Hepatocyte (in vitro differentiated cells): ENCODE measurements around the gene DHX57. TPM values are rescaled to one million over a fixed set of nuclear protein-coding genes. Genes with fewer than 3 reads are reported as not detected.
A peak's percentile ranks its signal among the peaks of the same experiment; 100 is the strongest.

Experiments
- DNase-seq: peaks from one replicate; pipeline ENCODE4 v3.0.0-alpha.2; 2016; ENCODE audit warnings: low spot score
- H2AFZ ChIP-seq: fragments of 200-600 bp; sonication (generic); 2 replicates; pipeline ENCODE4 v1.6.0; 2016; ENCODE audit warnings: antibody characterized with exemption, mild to moderate bottlenecking
- H3K27ac ChIP-seq: fragments of 200-600 bp; sonication (generic); 2 replicates; pipeline ENCODE4 v1.5.1; 2016; ENCODE audit warnings: mild to moderate bottlenecking
- H3K27me3 ChIP-seq: fragments of 200-600 bp; sonication (generic); 2 replicates; pipeline ENCODE4 v1.6.1; 2016
- H3K36me3 ChIP-seq: fragments of 200-600 bp; sonication (generic); replicated peaks from 2 replicates; pipeline ENCODE4 v1.5.1; 2016; ENCODE audit warnings: low read depth; ENCODE audit not compliant: insufficient read depth
- H3K4me1 ChIP-seq: fragments of 200-600 bp; sonication (generic); 2 replicates; pipeline ENCODE4 v1.5.1; 2016; ENCODE audit warnings: mild to moderate bottlenecking, moderate library complexity; ENCODE audit not compliant: insufficient read depth
- H3K4me2 ChIP-seq: fragments of 200-600 bp; sonication (generic); 2 replicates; pipeline ENCODE4 v1.6.0; 2016
- H3K4me3 ChIP-seq: fragments of 200-600 bp; sonication (generic); 2 replicates; pipeline ENCODE4 v1.5.1; 2016; ENCODE audit warnings: mild to moderate bottlenecking
- H3K79me2 ChIP-seq: fragments of 200-600 bp; sonication (generic); 2 replicates; pipeline ENCODE4 v1.6.0; 2017; ENCODE audit warnings: mild to moderate bottlenecking
- H3K9me2 ChIP-seq: fragments of 200-600 bp; sonication (generic); replicated peaks from 2 replicates; pipeline ENCODE4 v1.6.0; 2017; ENCODE audit warnings: mild to moderate bottlenecking; ENCODE audit not compliant: insufficient read depth
- H3K9me3 ChIP-seq: fragments of 200-600 bp; sonication (generic); 2 replicates; pipeline ENCODE4 v1.5.1; 2016; ENCODE audit warnings: low read depth, mild to moderate bottlenecking
- H4K20me1 ChIP-seq: fragments of 200-600 bp; sonication (generic); 2 replicates; pipeline ENCODE4 v1.6.0; 2016; ENCODE audit warnings: mild to moderate bottlenecking; ENCODE audit not compliant: insufficient read depth, poor library complexity, severe bottlenecking
- CTCF ChIP-seq: fragments of 200-600 bp; sonication (generic); IDR thresholded peaks from 2 replicates; pipeline ENCODE4 v1.5.1; 2016; ENCODE audit warnings: antibody characterized with exemption, mild to moderate bottlenecking; ENCODE audit not compliant: poor library complexity
- EZH2 ChIP-seq: fragments of 200-600 bp; sonication (generic); IDR thresholded peaks from 2 replicates; pipeline ENCODE4 v1.6.1; 2016; ENCODE audit warnings: antibody characterized with exemption, mild to moderate bottlenecking, borderline replicate concordance
- EZH2phosphoT487 ChIP-seq: fragments of 200-600 bp; sonication (generic); IDR thresholded peaks from one replicate; pipeline ENCODE4 v1.6.1; 2018; ENCODE audit warnings: antibody characterized with exemption, mild to moderate bottlenecking, low read depth, moderate library complexity; ENCODE audit not compliant: unreplicated experiment, severe bottlenecking
- WGBS: methylation state at CpG from one replicate; pipeline ENCODE4 v1.1.6; 2016; ENCODE audit warnings: low lambda C conversion rate; ENCODE audit errors: missing lambda C conversion rate; 5-methylcytosine and 5-hydroxymethylcytosine counted together
- polyA plus RNA-seq: library from polyadenylated mRNA; unstranded; fragments of >200 nt; fragmentation: Nextera tagmentation; extraction: Ambion mirVana; gene quantifications from 2 replicates; pipeline ENCODE4 v1.2.1, GENCODE V29; 2016
- total RNA-seq: library from RNA; depleted of rRNA; stranded (reverse); fragments of >200 nt; gene quantifications from 2 replicates; pipeline ENCODE4 v1.2.3, GENCODE V29; 2014

DHX57 gene
- total and polyA plus RNA-seq, 2 experiments from 2014 or later = 7.0 to 19.4 TPM

DNA sequence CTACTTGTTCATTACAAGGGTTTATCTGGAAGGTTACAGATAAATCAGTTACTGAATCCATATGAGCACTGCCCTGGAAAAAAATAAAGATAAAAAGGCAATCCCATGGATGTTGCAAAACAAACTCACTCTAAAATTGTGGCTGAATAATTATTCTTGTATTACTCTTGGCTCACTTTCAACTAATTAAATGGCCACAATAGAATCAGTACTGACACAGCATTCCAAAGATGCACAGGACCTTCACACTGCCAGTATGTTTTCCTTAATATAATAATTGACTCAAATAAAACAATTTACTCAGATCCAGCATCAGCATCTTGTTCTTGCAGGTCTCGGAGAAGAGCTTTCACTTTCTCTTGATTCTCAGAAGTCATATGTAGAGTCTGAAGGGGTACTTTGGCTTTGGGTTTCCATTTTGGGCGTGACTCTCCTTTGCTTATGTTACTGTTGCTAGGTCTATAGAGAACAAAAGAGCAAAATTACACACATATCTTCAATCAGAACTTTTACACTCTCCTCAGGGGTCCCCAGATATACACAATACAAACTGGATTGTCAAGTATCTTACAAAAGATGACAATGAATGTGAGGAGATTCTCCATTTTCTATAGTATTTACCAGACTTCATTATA is 12.6 kb downstream of the DHX57 start:
- Histone ChIP-seq H3K27ac (no peak overlapping the region), H3K9me3 (no peaks in the 10 kb centered on the region), H3K27me3 (no peaks in the 10 kb centered on the region), H3K4me3 (no peak overlapping the region), H3K79me2 (no peaks in the 10 kb centered on the region), H3K9me2 (no peaks in the 10 kb centered on the region), H4K20me1 (no peaks in the 10 kb centered on the region), H3K4me1 (peaks cover 9% of the 10 kb centered on the region), H3K4me2 (peak overlapping the region; percentile 64), H2AFZ (no peak overlapping the region), H3K36me3 (no peaks in the 10 kb centered on the region)
- 77% methylated on average over 2 of the region's 2 CpGs for WGBS
- TF ChIP-seq EZH2phosphoT487 (no peak), EZH2 (no peak), CTCF (no peak)
- no peak for DNase-seq

DNA sequence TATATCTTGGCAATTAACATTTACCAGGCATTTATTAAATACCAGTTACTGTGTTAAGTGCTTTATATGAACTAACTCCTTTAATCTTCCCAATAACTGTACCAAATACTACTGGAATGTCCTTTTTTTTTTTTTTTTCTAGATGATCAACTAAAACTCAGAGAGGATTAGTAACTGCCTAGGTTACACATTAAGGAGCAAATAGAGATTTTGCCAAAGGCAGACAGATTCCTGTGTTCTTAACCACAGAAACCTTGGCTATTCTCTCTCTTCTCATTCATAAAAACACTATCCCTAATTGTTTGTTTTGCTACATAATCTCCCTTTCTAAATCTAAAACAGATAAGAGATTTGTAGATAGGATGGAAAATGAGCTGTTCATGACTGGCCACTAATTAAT is 13.3 kb downstream of the DHX57 start:
- peak overlapping the region; percentile 46 for H3K4me2 ChIP-seq
- peaks cover 9% of the 10 kb centered on the region for H3K4me1 ChIP-seq
- H3K4me3 ChIP-seq = no peak overlapping the region
- no peaks in the 10 kb centered on the region for H3K9me3 ChIP-seq
- no peaks in the 10 kb centered on the region for H3K27me3 ChIP-seq
- no peaks in the 10 kb centered on the region for H4K20me1 ChIP-seq
- peak overlapping the region; percentile 35 for H3K27ac ChIP-seq
- TF ChIP-seq EZH2 = no peak
- no peak for DNase-seq
- H3K36me3 ChIP-seq = no peaks in the 10 kb centered on the region
- no peaks in the 10 kb centered on the region for H3K9me2 ChIP-seq
- H3K79me2 ChIP-seq = no peaks in the 10 kb centered on the region
- H2AFZ ChIP-seq = no peak overlapping the region

DNA sequence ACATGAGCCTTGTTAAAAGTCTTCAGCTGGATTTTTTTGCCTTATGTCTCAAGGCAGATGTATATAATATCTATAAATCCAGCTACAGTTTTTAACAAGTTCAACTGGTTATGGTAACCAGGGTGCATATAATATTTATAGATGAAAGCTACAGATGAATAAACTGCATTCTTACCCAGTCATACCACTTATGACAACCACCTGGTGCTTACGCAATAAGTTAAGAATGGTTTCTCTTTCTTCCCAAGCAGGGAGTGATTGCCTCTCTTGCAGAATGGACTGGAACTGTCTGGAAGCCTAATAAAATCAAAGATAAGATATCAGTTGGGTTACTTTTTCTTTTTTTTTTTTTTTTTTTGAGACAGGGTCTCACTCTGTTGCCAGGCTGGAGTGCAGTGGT is 19.6 kb downstream of the DHX57 start:
- H3K4me2 ChIP-seq = no peak overlapping the region
- H3K79me2 ChIP-seq = no peaks in the 10 kb centered on the region
- H2AFZ ChIP-seq = no peak overlapping the region
- H3K27me3 ChIP-seq = no peaks in the 10 kb centered on the region
- WGBS = 93% methylated on average over 1 of the region's 1 CpG
- TF ChIP-seq CTCF = no peak
- no peak for TF ChIP-seq EZH2
- TF ChIP-seq EZH2phosphoT487 = no peak
- peak; percentile 27 for DNase-seq
- no peaks in the 10 kb centered on the region for H3K9me3 ChIP-seq
- no peak overlapping the region for H3K4me3 ChIP-seq
- no peak overlapping the region for H3K27ac ChIP-seq
- no peaks in the 10 kb centered on the region for H3K36me3 ChIP-seq
- H3K4me1 ChIP-seq = no peaks in the 10 kb centered on the region
- H4K20me1 ChIP-seq = no peaks in the 10 kb centered on the region
- no peaks in the 10 kb centered on the region for H3K9me2 ChIP-seq

GRCh38 chr2:38850045-38850444 is 25.7 kb downstream of the DHX57 start:
- Histone ChIP-seq H2AFZ (no peak overlapping the region), H3K4me1 (no peaks in the 10 kb centered on the region), H4K20me1 (no peaks in the 10 kb centered on the region), H3K36me3 (no peaks in the 10 kb centered on the region), H3K9me3 (no peaks in the 10 kb centered on the region), H3K9me2 (no peaks in the 10 kb centered on the region), H3K4me2 (no peak overlapping the region), H3K4me3 (no peak overlapping the region), H3K27me3 (no peaks in the 10 kb centered on the region), H3K27ac (no peak overlapping the region), H3K79me2 (no peaks in the 10 kb centered on the region)
- 98% methylated on average over 3 of the region's 3 CpGs for WGBS
- DNase-seq = no peak
- no peak for TF ChIP-seq EZH2phosphoT487
- TF ChIP-seq EZH2 = no peak
- no peak for TF ChIP-seq CTCF
